Activated effector memory CD4-positive, alpha-beta T cell treated with anti-CD3 and anti-CD28 coated beads, Interleukin-2, amount 50 U/mL, for 16 hours (primary cell): ENCODE measurements around the gene MEIS1.
"Not testable (repeated sequence)": the region's sequence is repeated elsewhere in the genome, so short reads cannot be mapped to it uniquely, and the experiment has no call there.

ENCODE experiments used
- DNase-seq: peaks from one replicate; pipeline ENCODE4 v3.0.0-alpha.2; 2020

MEIS1 gene

GRCh38 chr2:66434679-66435548 is at the start of gene MEIS1:
TSS of gene MEIS1 (plus strand) at chr2:66435125. CDS start at chr2:66435857, 732 bp downstream.
- DNase-seq = no peak

GRCh38 chr2:66387016-66387753 is 47.7 kb upstream of the MEIS1 start:
- no peak for DNase-seq

GRCh38 chr2:66389651-66390131 is 45.2 kb upstream of the MEIS1 start:
- no peak for DNase-seq

GRCh38 chr2:66390152-66390551 is 44.8 kb upstream of the MEIS1 start:
- no peak for DNase-seq

- no peak for DNase-seq
Observed at GRCh38 chr2:66390811-66391210, 44.1 kb upstream of the MEIS1 start.

- not testable (repeated sequence) for DNase-seq
Observed at GRCh38 chr2:66391240-66391639, 43.7 kb upstream of the MEIS1 start.

- no peak for DNase-seq
Observed at GRCh38 chr2:66405473-66405872, 29.5 kb upstream of the MEIS1 start.

DNA sequence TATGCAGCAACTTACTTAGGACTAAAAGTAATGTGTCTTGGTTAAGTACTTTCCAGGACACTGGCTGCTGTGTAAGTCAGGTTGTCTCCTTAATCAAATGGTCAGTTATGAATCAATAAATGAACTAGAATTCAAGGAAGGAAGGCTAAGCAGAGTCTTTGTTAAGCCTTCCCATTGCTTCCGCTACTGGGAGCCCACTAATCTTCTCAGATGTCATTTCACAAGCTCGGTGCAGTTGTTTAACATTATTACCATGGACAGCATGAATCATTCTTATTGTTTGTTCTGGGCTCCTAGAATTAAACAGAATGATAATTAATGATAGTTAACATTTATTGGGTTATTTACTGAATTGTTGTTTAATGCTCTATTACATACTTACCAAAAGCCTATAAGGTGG is 26.0 kb upstream of the MEIS1 start:
- no peak for DNase-seq

- DNase-seq = no peak
Observed at GRCh38 chr2:66412874-66413273, 22.1 kb upstream of the MEIS1 start.

DNA sequence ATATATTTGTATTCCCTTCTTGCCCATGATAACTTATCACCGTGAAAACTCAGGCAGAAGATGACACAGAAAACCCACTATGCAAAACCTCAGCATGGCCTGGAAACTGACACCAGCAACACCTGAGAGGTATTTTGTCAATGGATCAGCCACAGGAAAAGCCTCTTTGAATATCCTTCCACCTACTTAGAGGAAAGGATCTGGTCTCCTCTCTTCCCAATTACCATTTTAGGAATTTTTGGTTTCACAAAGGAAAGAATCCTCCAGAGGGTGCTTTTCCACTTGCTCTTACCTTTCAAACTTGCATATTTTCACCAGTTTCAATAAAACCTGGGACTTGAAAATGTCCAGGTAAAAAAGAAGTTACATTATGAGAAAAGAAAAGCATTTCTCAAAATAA is 20.0 kb upstream of the MEIS1 start:
- DNase-seq = no peak

- DNase-seq = no peak
Observed at GRCh38 chr2:66418381-66418780, 16.5 kb upstream of the MEIS1 start.

GRCh38 chr2:66421612-66422011 is 13.3 kb upstream of the MEIS1 start:
- DNase-seq = no peak

DNA sequence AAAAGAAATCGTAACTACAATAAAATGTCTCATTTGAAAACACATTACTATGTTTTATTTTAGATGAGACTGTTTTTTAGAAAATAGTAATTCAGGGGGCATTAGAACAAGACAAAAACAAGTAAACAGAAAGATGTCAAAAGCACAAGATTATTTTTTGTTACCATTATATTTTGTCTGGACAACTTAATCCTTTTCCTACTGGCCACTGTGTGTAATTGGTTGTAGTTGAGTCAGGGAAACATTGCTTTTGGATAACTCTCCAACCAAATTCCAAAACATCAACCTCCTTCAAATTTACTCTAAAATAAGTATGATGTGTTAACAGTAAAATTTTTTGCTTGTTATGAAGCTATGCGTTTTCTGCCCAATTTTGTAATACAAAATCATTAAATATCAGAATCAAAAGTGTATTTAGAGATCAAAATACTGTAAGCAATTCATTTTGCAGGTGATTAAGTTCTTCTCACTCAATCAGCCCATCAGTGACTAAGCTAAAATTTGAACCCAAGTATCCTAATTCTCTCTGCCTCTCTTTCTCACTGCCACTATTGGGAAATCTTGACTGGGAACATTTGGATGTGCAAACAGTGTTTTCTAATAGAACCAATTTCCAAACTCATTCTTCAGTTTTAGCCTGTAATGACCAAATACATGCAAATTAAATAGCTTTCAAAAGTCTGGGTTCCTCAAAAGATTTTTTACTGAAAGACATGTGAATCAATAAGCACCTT is 11.4 kb upstream of the MEIS1 start:
- DNase-seq = no peak

- DNase-seq = no peak
Observed at GRCh38 chr2:66426244-66427111, 8.4 kb upstream of the MEIS1 start.

DNA sequence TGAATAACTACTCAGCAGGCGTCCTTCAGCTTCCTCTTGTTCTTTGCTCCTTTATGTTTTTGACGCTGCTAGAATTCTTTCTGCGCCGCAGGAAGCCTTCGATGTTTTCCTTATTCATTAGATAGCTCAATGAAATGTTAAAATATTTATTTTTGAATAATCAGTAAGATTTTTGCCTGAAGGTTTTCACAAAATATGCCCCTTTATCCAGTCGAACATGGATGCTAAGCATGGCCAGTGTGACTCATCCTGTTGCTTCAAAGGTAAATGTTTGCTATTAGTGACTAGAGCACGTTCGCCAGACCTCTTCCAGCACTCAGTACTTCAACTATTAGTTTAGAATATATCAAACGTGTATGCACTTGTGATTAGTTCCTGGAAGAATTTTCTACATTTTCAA is 7.6 kb upstream of the MEIS1 start:
- DNase-seq = no peak

DNA sequence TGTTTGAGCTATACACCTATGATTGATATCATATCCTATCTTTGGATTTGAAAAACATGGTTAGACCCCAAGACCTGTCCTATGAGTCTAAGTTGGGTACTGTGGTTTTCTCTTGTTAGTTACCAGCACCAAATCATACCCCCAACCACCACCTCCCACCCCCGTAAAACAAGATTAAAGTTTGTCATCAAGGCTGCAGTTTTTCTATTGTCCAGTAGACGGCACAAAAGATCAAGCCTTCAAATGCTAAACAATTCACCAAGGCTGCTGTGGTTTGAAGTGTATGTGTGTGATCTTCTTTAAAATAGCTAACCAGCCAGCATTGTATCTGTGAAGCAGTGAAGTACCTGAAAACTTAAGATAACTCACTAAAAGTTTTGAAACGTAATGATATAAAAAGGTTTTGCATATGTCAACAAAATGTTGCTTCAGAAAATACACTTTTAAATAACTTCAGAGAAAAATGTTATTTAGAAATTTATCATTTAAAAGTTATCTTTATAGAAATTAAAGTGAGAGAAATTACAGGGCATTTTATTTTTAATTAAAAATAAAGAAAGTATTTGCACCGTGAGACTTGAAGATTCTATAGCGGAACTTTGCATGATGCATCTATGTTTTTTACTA is 5.8 kb upstream of the MEIS1 start:
- no peak for DNase-seq

DNA sequence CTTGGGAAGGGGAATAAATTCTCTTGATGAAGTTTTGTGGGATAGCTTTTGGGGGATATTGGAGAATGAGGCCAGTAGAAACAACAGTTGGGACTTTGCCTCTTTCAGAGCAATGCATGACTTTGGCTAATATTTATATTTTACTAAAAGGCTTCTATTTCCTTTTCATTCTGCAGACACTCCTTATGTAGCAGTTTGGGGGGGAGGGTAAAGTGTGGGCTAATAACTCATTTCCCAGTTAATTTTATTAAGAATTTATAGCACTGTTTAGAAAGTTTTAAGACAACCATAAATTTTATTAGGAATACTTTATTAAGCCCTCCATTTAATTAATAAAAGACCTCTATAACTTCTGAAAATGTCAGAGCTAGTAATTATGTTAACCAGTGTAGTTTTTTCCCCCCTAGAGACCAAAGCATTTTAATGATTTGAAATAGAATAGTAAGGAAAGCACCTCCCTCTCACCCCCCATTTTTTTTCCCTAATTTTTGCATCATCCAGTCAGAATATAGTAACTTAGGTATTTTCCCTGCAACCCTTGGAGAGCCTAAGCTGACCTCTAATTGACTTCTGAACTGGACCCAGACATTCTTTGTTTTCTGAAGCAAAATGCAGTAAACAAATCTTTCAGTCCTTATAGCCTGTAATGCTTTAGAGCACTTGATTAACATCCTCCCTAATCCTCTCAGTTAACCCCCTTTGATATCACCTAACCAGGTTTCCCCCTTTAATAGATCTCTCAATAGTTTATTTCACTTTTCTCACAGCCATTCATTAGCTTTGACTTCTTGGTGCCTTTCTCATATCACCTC is 5.0 kb upstream of the MEIS1 start:
- no peak for DNase-seq

- no peak for DNase-seq
Observed at GRCh38 chr2:66430505-66431273, 4.2 kb upstream of the MEIS1 start.

DNA sequence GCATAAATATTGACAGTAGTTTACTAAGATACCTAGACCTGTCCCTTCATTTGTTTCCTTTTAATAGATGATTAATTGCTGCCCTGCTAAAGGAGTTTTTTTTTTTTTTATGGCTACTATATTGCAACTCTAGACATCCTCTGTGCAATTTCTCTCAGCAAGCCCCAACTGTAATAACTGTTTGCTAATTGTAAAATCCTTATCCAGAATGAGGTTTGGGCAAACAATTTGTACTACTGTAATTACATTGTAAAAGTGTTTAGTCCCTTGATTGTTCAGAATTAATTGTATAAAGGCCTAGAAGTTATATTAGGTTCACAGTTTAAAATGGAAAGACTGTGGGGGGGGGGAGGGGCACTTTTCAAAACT is 3.7 kb upstream of the MEIS1 start:
- DNase-seq = no peak
